Measurements from ENCODE around the gene VOPP1. TPM values are rescaled to one million over a fixed set of nuclear protein-coding genes. Genes with fewer than 3 reads are reported as not detected.
"Not testable (repeated sequence)": the region's sequence is repeated elsewhere in the genome, so short reads cannot be mapped to it uniquely, and the experiment has no call there.

Gene VOPP1
- polyA plus RNA-seq, 1 donor: 54.7 TPM

- DNase-seq: no peak
Observed at GRCh38 chr7:55510621-55511020, 61.7 kb downstream of the VOPP1 start.

- DNase-seq: not testable (repeated sequence)
Observed at GRCh38 chr7:55510206-55510605, 62.1 kb downstream of the VOPP1 start.

DNA sequence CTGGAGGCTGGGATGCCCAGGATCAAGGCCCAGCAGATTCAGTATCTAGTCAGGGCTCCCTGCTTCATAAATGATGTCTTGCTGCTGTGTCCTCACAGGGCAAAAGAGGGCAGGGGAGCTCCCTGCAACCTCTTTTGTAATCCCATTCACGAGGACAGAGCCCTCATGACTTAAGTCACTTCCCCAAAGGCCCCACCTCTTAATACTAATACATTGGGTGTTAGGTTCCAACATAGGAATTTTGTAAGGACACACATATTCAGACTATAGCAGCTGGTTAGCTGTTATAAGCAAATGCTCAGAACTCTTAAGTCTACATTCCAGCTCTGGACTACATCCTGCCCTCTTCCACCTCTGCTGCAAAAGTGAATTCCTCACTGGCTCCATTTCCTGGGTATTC is 63.0 kb downstream of the VOPP1 start:
- DNase-seq: no peak

GRCh38 chr7:55508221-55509011 is 63.9 kb downstream of the VOPP1 start:
- no peak for DNase-seq

- DNase-seq: no peak
Observed at GRCh38 chr7:55507743-55508142, 64.6 kb downstream of the VOPP1 start.

DNA sequence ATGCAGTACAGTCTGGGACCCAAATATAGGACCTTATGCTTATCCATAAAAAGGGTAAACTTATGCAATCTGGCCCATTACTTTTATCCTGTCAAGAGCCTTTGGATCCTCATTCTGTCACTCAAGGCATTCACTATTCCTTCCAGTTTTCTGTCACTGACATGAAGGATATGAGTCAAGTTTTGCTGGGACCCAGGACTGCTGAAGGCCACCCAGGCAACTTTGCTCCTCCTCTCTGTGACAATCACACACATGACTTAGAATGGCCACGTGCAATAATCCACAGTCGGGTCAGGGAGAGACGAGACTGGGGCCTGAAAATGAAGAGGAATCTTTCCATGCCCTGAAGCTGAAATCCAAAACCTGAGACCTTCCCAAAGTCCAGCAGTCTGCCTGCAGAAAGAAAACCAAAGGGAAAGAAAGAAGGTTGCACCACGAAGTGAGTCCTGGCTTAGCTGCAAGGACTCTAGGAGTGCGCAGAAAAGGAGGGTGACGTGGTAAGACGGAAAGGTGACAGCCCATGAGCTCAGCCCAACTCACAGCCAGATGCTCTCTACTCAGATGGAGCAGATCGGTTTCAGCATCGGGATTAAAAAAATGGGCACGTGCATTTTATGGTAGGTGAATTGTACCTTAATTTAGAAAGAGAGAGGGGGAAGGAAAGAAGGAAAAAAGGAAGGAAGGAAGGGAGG is 67.2 kb downstream of the VOPP1 start:
- DNase-seq: no peak

GRCh38 chr7:55504093-55504859 is 68.0 kb downstream of the VOPP1 start:
- no peak for DNase-seq

- no peak for DNase-seq
Observed at GRCh38 chr7:55502858-55503440, 69.4 kb downstream of the VOPP1 start.

- no peak for DNase-seq
Observed at GRCh38 chr7:55502124-55502857, 70.0 kb downstream of the VOPP1 start.

GRCh38 chr7:55501611-55502010 is 70.7 kb downstream of the VOPP1 start:
- DNase-seq: no peak

DNA sequence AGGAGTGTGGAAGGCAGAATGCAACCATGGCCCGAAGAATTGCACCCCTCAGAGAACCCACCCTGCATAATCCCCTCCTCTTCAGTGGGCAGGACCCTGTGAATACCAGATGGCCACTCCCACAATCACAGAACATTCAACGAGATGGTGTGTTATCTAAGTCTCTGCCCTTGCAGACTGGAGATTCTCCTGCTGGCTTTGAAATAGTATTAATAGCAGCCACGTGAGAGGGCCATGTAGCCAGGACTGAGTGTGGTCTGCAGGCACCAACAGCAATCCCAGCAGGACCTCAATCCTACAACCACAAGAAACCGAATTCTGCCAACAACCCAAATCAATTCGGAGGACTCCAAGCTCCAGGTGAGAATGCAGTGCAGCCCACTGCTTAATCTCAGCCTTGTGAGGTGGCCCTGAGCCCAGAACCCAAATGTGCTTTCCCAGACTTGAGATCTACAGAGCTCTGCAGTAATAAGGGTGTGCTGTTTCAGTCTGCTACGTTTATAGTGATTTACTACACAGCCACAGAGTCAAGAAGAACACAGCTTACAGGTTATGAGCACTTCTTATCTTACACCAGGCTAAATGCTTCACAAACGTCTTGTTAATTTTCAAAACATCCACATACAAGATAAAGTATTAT is 72.1 kb downstream of the VOPP1 start:
- DNase-seq: no peak

GRCh38 chr7:55499591-55499990 is 72.7 kb downstream of the VOPP1 start:
- no peak for DNase-seq

GRCh38 chr7:55498770-55499169 is 73.5 kb downstream of the VOPP1 start:
- no peak for DNase-seq

DNA sequence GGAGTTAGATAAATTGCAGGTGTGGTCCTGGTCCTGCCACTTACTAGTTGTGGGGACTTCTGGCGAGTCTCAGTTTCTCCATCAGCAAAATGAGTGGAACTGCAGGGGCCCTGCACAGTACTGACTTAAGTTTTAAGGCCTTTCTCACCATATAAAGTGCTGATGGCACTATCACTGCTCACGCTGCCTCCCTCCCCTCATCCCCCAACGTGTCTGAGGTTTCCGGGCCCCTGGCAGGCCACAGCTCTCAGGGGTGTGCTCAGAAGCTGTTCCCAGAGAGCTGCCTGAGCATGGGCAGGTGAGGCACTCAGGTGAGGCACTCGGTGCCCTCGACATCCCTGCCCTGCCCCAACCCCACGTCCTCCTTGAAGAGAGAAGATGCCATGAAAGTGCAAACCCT is 74.2 kb downstream of the VOPP1 start:
- DNase-seq: no peak

DNA sequence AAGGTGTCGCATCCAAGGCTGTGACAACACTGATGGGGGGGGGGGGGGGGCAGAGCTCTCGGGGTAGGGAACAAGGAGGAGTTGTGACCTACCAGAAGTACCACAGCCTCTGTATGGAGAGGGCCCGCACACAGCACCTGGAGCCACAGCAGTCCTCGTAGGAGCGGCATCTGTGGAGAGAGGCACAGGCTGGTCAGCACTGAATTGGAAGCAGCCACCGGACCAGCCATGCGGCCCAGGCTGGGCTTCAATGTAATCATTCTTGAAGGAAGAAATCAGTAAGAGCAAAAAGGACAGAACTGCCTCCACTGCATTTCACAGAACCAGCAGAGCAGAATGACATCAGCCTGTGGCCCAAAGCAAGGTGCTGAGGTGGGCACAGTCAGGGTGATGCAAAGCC is 74.8 kb downstream of the VOPP1 start:
- no peak for DNase-seq

- no peak for DNase-seq
Observed at GRCh38 chr7:55496906-55497305, 75.4 kb downstream of the VOPP1 start.

DNA sequence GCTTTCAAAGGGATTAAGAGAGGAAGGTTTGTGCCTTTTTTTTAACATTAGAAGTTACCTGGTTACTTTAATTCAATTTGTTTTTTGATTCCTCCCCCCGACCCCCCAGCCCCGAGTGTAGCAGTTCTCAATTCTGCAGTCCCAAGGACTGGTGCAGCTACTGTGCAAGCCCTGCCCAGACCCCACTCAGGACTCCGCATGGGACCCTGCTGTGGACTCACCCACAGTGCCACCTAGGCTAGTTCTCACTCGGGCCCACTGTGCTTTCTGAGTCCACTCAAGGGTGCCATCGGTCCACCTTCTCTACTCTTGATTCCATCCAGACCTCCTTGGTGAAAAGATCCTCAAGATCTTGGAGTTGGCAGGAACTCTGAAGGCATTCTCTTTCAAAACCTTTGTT is 77.4 kb downstream of the VOPP1 start:
- no peak for DNase-seq

DNA sequence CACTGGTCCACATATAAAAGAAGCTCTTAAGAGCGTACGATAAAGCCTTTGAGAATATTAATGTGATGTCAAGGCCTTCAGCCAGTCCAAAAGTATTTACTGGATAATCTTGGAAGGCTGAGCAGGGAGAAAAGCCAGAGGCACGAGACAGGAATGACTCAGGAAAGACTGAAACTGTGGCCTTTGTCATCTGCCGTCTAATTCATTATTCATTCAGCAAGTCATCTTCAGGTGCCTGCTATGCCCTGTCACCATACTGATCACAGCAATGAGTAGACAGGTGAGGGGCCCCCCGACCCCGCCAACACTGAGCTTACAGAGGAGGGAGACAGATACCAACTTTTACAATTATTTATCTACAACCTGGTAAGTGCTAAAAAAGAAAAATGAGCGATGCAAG is 78.9 kb downstream of the VOPP1 start:
- DNase-seq: no peak

DNA sequence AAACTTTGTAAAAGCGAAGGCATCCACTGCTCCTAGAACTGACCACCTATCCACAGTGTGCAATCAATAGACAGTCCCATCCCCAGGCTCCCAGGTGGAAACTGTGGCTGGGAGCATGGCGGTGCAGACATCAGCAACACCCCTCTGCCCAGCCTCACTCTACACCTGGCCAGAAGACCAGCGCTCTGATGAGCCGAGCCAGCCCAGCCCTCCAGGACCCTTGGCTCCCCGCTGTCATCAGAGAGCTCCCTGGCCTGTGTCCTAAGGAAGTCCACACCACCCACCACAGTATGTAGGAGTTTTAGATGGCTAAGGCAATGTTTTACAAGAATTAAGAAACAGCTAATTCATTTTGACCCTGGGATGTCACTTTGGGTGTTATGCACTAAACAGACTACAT is 81.0 kb downstream of the VOPP1 start:
- no peak for DNase-seq

- DNase-seq: no peak
Observed at GRCh38 chr7:55490099-55490498, 82.2 kb downstream of the VOPP1 start.

GRCh38 chr7:55489552-55489951 is 82.8 kb downstream of the VOPP1 start:
- no peak for DNase-seq
